Neural cell (in vitro differentiated cells): ENCODE results near the gene CCDC32.

Source experiments
- CTCF ChIP-seq: fragments of 450-650 bp; IDR thresholded peaks from 2 replicates; pipeline ENCODE4 v1.5.1; 2014; ENCODE audit warnings: antibody characterized with exemption, mild to moderate bottlenecking, moderate library complexity; ENCODE audit not compliant: poor library complexity, severe bottlenecking
- EP300 ChIP-seq: fragments of 450-650 bp; conservative IDR thresholded peaks from 2 replicates; pipeline ENCODE4 v1.6.1; 2014; ENCODE audit warnings: antibody characterized with exemption, mild to moderate bottlenecking, moderate library complexity; ENCODE audit not compliant: poor library complexity, severe bottlenecking
- EZH2 ChIP-seq: fragments of 200-600, 300-800 bp; shearing (Covaris generic), sonication (generic); IDR thresholded peaks from 2 replicates; pipeline ENCODE4 v1.6.1; 2014; ENCODE audit warnings: antibody characterized with exemption, low read length, borderline replicate concordance, mild to moderate bottlenecking; ENCODE audit not compliant: insufficient read depth, poor library complexity, severe bottlenecking
- MXI1 ChIP-seq: fragments of 450-650 bp; conservative IDR thresholded peaks from 2 replicates; pipeline ENCODE4 v1.6.1; 2014; ENCODE audit warnings: antibody characterized with exemption, mild to moderate bottlenecking; ENCODE audit not compliant: poor library complexity, severe bottlenecking
- POLR2AphosphoS5 ChIP-seq: IDR thresholded peaks from 2 replicates; pipeline ENCODE4 v1.6.1; 2012
- REST ChIP-seq: IDR thresholded peaks from 2 replicates; pipeline ENCODE4 v1.6.1; 2012; ENCODE audit warnings: borderline replicate concordance

GRCh38 chr15:40598126-40598525, 33.3 kb upstream of the CCDC32 start:
- TF ChIP-seq REST (no peak), CTCF (no peak), MXI1 (no peak), EP300 (no peak), EZH2 (no peak), POLR2AphosphoS5 (no peak)
